Spleen (tissue), 7 donors: Measurements from ENCODE around the gene RPL23.
A peak's percentile ranks its signal among the peaks of the same experiment; 100 is the strongest.

Experiments used
- POLR2A ChIP-seq, 3 donors: fragments of 450-650 bp; IDR thresholded peaks; one replicate each; pipeline ENCODE4 v1.5.1; 2017; ENCODE audit warnings: antibody characterized with exemption in 3 of 3, mild to moderate bottlenecking in 1 of 3
- POLR2AphosphoS5 ChIP-seq, 3 donors: sonication (generic); formaldehyde crosslinking; IDR thresholded peaks; one replicate each; pipeline ENCODE4 v1.5.1; 2017; ENCODE audit warnings: antibody characterized with exemption in 3 of 3
- TF ChIP-seq, protein P1 (sequence below), 11 experiments: fragments of 200-600 bp in 7 of 11; fragments of 450-650 bp in 4 of 11; sonication (generic) in 4 of 11; IDR thresholded peaks in 8 of 11; conservative IDR thresholded peaks in 3 of 11; 1 replicate in 7 of 11; 2 replicates in 4 of 11; pipeline versions ENCODE4 v1.4.0 to v1.8.0; 2016 to 2021; ENCODE audit warnings: antibody characterized with exemption in 11 of 11, inconsistent platforms in 4 of 11, mild to moderate bottlenecking in 1 of 11
- donor health status: DM: no; HTN: no; CAD: no; lungs with moderate emphysema.
- donor health status: DM: no; HTN: no; CAD: no.
- donor health status: DM: no; HTN: no; CAD: no.

DNA sequence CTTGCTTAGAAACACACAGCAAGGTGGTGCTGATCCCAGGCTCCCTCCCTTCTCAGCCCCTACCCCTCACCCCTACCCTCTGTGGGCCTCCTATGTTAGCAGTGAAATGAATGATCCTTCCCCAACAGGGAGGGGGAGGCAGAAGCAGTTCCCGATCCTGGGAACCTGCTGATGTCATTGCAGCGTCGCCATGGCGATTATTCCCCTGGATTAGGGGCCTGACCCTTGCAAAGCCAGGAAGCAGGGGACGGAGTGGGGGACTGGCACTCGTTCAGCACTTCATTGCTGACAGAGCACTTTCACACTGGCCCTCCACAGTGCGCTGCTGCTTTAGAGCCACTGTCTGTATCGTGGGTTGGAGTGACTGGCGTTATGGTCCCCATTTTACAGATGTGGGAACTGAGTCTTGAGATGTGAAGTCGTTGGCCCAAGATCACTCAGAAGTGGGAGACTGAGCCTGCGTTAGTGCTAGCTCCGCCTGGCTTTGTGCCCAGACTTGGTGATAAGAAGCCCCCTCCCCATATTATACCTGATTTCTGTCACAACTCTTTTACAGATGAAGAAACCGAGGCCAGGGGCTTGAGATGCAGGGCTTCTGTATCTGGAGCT is 42.9 kb upstream of the RPL23 start:
- TF ChIP-seq, protein P1, sequence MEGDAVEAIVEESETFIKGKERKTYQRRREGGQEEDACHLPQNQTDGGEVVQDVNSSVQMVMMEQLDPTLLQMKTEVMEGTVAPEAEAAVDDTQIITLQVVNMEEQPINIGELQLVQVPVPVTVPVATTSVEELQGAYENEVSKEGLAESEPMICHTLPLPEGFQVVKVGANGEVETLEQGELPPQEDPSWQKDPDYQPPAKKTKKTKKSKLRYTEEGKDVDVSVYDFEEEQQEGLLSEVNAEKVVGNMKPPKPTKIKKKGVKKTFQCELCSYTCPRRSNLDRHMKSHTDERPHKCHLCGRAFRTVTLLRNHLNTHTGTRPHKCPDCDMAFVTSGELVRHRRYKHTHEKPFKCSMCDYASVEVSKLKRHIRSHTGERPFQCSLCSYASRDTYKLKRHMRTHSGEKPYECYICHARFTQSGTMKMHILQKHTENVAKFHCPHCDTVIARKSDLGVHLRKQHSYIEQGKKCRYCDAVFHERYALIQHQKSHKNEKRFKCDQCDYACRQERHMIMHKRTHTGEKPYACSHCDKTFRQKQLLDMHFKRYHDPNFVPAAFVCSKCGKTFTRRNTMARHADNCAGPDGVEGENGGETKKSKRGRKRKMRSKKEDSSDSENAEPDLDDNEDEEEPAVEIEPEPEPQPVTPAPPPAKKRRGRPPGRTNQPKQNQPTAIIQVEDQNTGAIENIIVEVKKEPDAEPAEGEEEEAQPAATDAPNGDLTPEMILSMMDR (IDR thresholded peaks at IDR 0.05 in 8 of 11, conservative IDR thresholded peaks at IDR 0.05 in 3 of 11) = no peak
- TF ChIP-seq POLR2A (IDR thresholded peaks at IDR 0.05) (no peak), POLR2AphosphoS5 (IDR thresholded peaks at IDR 0.05) (peak in 2 of 3 donors; percentile 56 to 59)
